ENCODE results near the gene TMEM221. TPM values are rescaled to one million over a fixed set of nuclear protein-coding genes. Genes with fewer than 3 reads are reported as not detected.

Gene TMEM221
- total and polyA plus RNA-seq, 9 of the 15 experiments (the other 6 are each of a cell fraction or from before 2014, with no cell fraction given): 0.06 to 0.35 TPM; not detected in 7

- H3K36me3 ChIP-seq (ENCODE audit: control insufficient read depth, insufficient read depth, low read length): peaks cover 17% of the 10 kb centered on the region; the same call in 2 of the 3 replicates
- intact Hi-C loops (cut with micrococcal nuclease) (no loop called here), in situ Hi-C loops (cut with MboI) (no loop called here)
- H3K27me3 ChIP-seq (ENCODE audit: control insufficient read depth in 2 of 2, insufficient read depth in 2 of 2, low read length in 2 of 2): no peaks in the 10 kb centered on the region
- H3K4me3 ChIP-seq: peak overlapping the region; percentile 53
- ATAC-seq: no peak
- TF ChIP-seq FOSL1 (tag; conservative IDR thresholded peaks at IDR 0.05) (no peak), ZC3H4 (CRISPR knock-in tag; IDR thresholded peaks at IDR 0.05; ENCODE audit: borderline replicate concordance) (peak; percentile 62; the same call in 1 of the 2 replicates)
- 2% methylated on average over 2 of the region's 2 CpGs for WGBS (ENCODE audit: insufficient coverage, low coverage, missing lambda C conversion rate)
- ChIA-PET CTCF (ENCODE audit: low intra/inter-chr PET ratio) (no interaction called here), POLR2A (interaction anchor here (0.7 to 2.4 kb wide), 3 partner anchors 9 to 362 kb away, joined by 3 to 17 read pairs (median 16); partner anchors contain the start of gene MVB12A)
- peak overlapping the region; percentile 78 to 93; a peak in 3 of 4 replicates for H3K9ac ChIP-seq (ENCODE audit: insufficient read depth in 1 of 2, low read depth in 2 of 2, low read length in 2 of 2)
- peak overlapping the region; percentile 92 for H3K4me2 ChIP-seq (ENCODE audit: insufficient read depth, low read length)
- peaks cover 12 to 35% of the 10 kb centered on the region in 2 experiments; a peak in 4 of 5 replicates for H3K4me1 ChIP-seq (replicated peaks in 1 of 2; ENCODE audit: control insufficient read depth in 2 of 2, insufficient read depth in 2 of 2, low read length in 2 of 2)
- H4K20me1 ChIP-seq (replicated peaks; ENCODE audit: control insufficient read depth, insufficient read depth, low read length): 0 out of 2 replicates have a peak, but pooled peaks cover 3% of the 10 kb centered on the region
- no peaks in the 10 kb centered on the region for H3K9me3 ChIP-seq (replicated peaks; ENCODE audit: control insufficient read depth, insufficient read depth, low read depth, low read length)
- no peak for FAIRE-seq
- TSS peak; percentile 50 for BruUV-seq (replicated peaks)
- H3K9me1 ChIP-seq (ENCODE audit: control insufficient read depth, insufficient read depth, low read length): no peaks in the 10 kb centered on the region
- no peak for DNase-seq (ENCODE audit: extremely low read depth in 1 of 4, low spot score in 3 of 4)
- H3K27ac ChIP-seq (ENCODE audit: extremely low read depth, low read depth, low read length): peak overlapping the region; percentile 69
- H3K79me2 ChIP-seq (ENCODE audit: control insufficient read depth, insufficient read depth, low read length): peaks cover 59% of the 10 kb centered on the region
- 0 out of 2 replicates have a peak overlapping the region, but pooled peaks have one; percentile 32 for H2AFZ ChIP-seq (ENCODE audit: low read depth, low read length)
These were observed 41.6 kb downstream of the TMEM221 start for GRCh38 chr19:17406887-17407196.

- Histone ChIP-seq H3K36me3 (ENCODE audit: control insufficient read depth, insufficient read depth, low read length) (peaks cover 19% of the 10 kb centered on the region; the same call in 2 of the 3 replicates), H3K9me1 (ENCODE audit: control insufficient read depth, insufficient read depth, low read length) (no peaks in the 10 kb centered on the region), H3K27ac (ENCODE audit: extremely low read depth, low read depth, low read length) (peak overlapping the region; percentile 69), H3K79me2 (ENCODE audit: control insufficient read depth, insufficient read depth, low read length) (peaks cover 64% of the 10 kb centered on the region), H3K9me3 (replicated peaks; ENCODE audit: control insufficient read depth, insufficient read depth, low read depth, low read length) (no peaks in the 10 kb centered on the region), H3K9ac (ENCODE audit: insufficient read depth in 1 of 2, low read depth in 2 of 2, low read length in 2 of 2) (peak overlapping the region; percentile 78 to 93), H2AFZ (ENCODE audit: low read depth, low read length) (peak overlapping the region; percentile 81), H3K4me1 (replicated peaks in 1 of 2; ENCODE audit: control insufficient read depth in 2 of 2, insufficient read depth in 2 of 2, low read length in 2 of 2) (peaks cover 12 to 33% of the 10 kb centered on the region in 2 experiments; a peak in 4 of 5 replicates), H3K27me3 (ENCODE audit: control insufficient read depth in 2 of 2, insufficient read depth in 2 of 2, low read length in 2 of 2) (no peaks in the 10 kb centered on the region), H4K20me1 (replicated peaks; ENCODE audit: control insufficient read depth, insufficient read depth, low read length) (0 out of 2 replicates have a peak, but pooled peaks cover 3% of the 10 kb centered on the region), H3K4me3 (peak overlapping the region; percentile 53), H3K4me2 (ENCODE audit: insufficient read depth, low read length) (peak overlapping the region; percentile 92)
- ChIA-PET CTCF (ENCODE audit: low intra/inter-chr PET ratio) (no interaction called here), POLR2A (interaction anchor here (0.5 to 2.4 kb wide), 9 partner anchors 10 to 363 kb away, joined by 3 to 20 read pairs (median 4); partner anchors contain the start of genes CCDC194 and MVB12A)
- TSS peak; percentile 84 for BruUV-seq (replicated peaks)
- in situ Hi-C loops (cut with MboI) (no loop called here), intact Hi-C loops (cut with micrococcal nuclease) (no loop called here)
- peak; percentile 63 for FAIRE-seq
- DNase-seq (ENCODE audit: extremely low read depth in 1 of 4, low spot score in 3 of 4): peak in 3 of 4 experiments; percentile 41 to 49 (median 48)
- WGBS (ENCODE audit: insufficient coverage, low coverage, missing lambda C conversion rate): 8% methylated on average over 10 of the region's 10 CpGs
- ATAC-seq: peak; percentile 25
- TF ChIP-seq MYC (IDR thresholded peaks at IDR 0.05; ENCODE audit: low read depth, low read length): 0 out of 2 replicates have a peak, but pooled peaks have one; percentile 27
- no peak for TF ChIP-seq MYC (CRISPR knock-in tag; IDR thresholded peaks at IDR 0.05; ENCODE audit: borderline replicate concordance, low read depth)
- no peak for TF ChIP-seq NCOA6 (IDR thresholded peaks at IDR 0.05)
These were observed 42.2 kb downstream of the TMEM221 start for GRCh38 chr19:17406046-17406886.

Data from K562 (cell line).